Suprapubic skin (tissue), 4 donors: Measurements from ENCODE around the gene CACNA2D3. TPM values are rescaled to one million over a fixed set of nuclear protein-coding genes. Genes with fewer than 3 reads are reported as not detected.

ENCODE experiments used
- DNase-seq, 2 donors: peaks; one replicate each; pipeline ENCODE4 v3.0.0-alpha.2; 2019; ENCODE audit warnings: low spot score in 2 of 2
- H3K27ac ChIP-seq: fragments of 200-600 bp; sonication (generic); one replicate; pipeline ENCODE4 v1.5.1; 2019
- H3K27me3 ChIP-seq: fragments of 200-600 bp; sonication (generic); one replicate; pipeline ENCODE4 v1.5.1; 2019
- H3K36me3 ChIP-seq: fragments of 200-600 bp; sonication (generic); one replicate; pipeline ENCODE4 v1.5.1; 2019
- H3K4me1 ChIP-seq: fragments of 200-600 bp; sonication (generic); one replicate; pipeline ENCODE4 v1.5.1; 2019
- H3K4me3 ChIP-seq: fragments of 200-600 bp; sonication (generic); one replicate; pipeline ENCODE4 v1.5.1; 2019; ENCODE audit warnings: mild to moderate bottlenecking
- H3K9me3 ChIP-seq: fragments of 200-600 bp; sonication (generic); one replicate; pipeline ENCODE4 v1.5.1; 2019
- EP300 ChIP-seq: sonication (generic); formaldehyde crosslinking; IDR thresholded peaks from one replicate; pipeline ENCODE4 v1.6.1; 2017; ENCODE audit warnings: antibody characterized with exemption
- POLR2A ChIP-seq, 2 donors: fragments of 450-650 bp; IDR thresholded peaks; one replicate each; pipeline ENCODE4 v1.6.1; 2017; ENCODE audit warnings: antibody characterized with exemption in 2 of 2, mild to moderate bottlenecking in 2 of 2, moderate library complexity in 2 of 2
- POLR2AphosphoS5 ChIP-seq, 3 donors: sonication (generic); formaldehyde crosslinking; IDR thresholded peaks; one replicate each; pipeline ENCODE4 v1.6.1; 2017; ENCODE audit warnings: antibody characterized with exemption in 3 of 3
- WGBS: methylation state at CpG from one replicate; pipeline ENCODE4 v1.1.5; 2018; 5-methylcytosine and 5-hydroxymethylcytosine counted together
- total RNA-seq, 4 donors: library from RNA; depleted of rRNA; stranded (reverse); fragments of >200 nt; gene quantifications; one replicate each; pipeline ENCODE4 v1.1.0, GENCODE V29; 2016
- TF ChIP-seq, protein P1 (sequence below), 2 donors: fragments of 200-600 bp in 1 of 2; fragments of 450-650 bp in 1 of 2; sonication (generic) in 1 of 2; IDR thresholded peaks; one replicate each; pipeline ENCODE4 v1.5.1; 2016 to 2019; ENCODE audit warnings: antibody characterized with exemption in 2 of 2, mild to moderate bottlenecking in 1 of 2, moderate library complexity in 1 of 2

Gene CACNA2D3
- total RNA-seq, 4 donors from 2014 or later: 0.42 to 2.8 (median 0.95) TPM

DNA sequence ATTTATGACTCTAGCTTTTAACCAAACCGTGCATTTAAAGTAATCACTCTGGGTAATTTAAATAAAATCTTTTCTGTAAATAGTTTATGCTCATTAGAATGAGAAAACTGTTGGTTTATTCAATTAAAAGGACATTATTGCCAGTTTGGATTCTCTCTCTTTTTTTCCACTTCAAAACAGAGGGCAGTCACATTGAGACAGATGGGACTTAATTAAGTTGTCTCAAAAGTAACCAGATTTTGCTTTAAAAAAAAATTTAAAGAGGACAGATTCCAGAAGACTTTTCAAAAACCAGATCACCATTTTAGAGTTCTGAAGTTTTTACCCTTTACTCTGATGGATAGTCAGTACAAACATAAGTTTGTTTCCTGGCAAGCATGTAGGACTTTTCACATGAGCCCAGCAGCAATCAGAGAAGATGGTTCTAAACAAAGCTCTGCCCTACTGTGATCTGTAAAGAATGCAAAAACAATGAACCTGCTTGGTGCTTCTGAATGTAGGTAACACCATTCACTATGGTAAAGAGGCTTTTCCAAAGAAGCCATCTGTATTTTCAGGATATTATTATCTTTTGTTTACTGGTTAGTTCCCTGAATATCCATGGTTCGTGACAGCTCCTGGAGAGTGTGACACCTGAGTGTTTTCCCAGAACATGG, 669.3 kb downstream of the CACNA2D3 start:
- 56% methylated on average over 2 of the region's 2 CpGs for WGBS
- no peaks in the 10 kb centered on the region for H3K27me3 ChIP-seq
- TF ChIP-seq, protein P1, sequence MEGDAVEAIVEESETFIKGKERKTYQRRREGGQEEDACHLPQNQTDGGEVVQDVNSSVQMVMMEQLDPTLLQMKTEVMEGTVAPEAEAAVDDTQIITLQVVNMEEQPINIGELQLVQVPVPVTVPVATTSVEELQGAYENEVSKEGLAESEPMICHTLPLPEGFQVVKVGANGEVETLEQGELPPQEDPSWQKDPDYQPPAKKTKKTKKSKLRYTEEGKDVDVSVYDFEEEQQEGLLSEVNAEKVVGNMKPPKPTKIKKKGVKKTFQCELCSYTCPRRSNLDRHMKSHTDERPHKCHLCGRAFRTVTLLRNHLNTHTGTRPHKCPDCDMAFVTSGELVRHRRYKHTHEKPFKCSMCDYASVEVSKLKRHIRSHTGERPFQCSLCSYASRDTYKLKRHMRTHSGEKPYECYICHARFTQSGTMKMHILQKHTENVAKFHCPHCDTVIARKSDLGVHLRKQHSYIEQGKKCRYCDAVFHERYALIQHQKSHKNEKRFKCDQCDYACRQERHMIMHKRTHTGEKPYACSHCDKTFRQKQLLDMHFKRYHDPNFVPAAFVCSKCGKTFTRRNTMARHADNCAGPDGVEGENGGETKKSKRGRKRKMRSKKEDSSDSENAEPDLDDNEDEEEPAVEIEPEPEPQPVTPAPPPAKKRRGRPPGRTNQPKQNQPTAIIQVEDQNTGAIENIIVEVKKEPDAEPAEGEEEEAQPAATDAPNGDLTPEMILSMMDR (IDR thresholded peaks at IDR 0.05): no peak
- TF ChIP-seq POLR2AphosphoS5 (IDR thresholded peaks at IDR 0.05): no peak
- TF ChIP-seq POLR2A (IDR thresholded peaks at IDR 0.05): no peak
- no peak for TF ChIP-seq EP300

DNA sequence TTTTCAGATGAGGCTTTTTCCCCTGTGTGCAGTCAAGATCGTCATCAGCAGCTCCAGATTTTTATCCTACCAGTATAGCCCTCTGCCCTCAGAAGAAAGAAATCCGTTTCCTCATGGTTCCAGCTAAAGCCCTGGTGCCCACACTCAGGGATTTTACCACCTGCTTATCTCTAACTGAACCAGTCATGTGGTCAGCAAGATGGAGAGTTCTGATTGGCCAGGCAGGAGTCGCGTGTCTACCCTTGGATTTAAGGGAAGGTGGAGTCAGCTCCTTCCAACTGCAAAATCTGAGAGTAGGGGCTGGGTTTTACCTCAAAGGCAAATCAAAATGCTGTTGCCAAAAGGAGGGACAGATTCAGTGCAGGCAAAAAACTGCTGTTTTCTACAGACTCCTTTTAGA, 670.2 kb downstream of the CACNA2D3 start:
- TF ChIP-seq EP300: no peak
- TF ChIP-seq POLR2A (IDR thresholded peaks at IDR 0.05): no peak
- TF ChIP-seq, protein P1 (IDR thresholded peaks at IDR 0.05): no peak
- no peak for TF ChIP-seq POLR2AphosphoS5 (IDR thresholded peaks at IDR 0.05)
- no peak overlapping the region for H3K27ac ChIP-seq
- no peaks in the 10 kb centered on the region for H3K36me3 ChIP-seq
- H3K9me3 ChIP-seq: no peaks in the 10 kb centered on the region
- H3K4me1 ChIP-seq: no peaks in the 10 kb centered on the region
- no peak overlapping the region for H3K4me3 ChIP-seq
- WGBS: 79% methylated on average over 4 of the region's 4 CpGs
- DNase-seq: no peak
- no peaks in the 10 kb centered on the region for H3K27me3 ChIP-seq

More for the DNA sequence above, 669.3 kb downstream of the CACNA2D3 start:
- Histone ChIP-seq H3K9me3 (no peaks in the 10 kb centered on the region), H3K4me1 (no peaks in the 10 kb centered on the region), H3K4me3 (no peak overlapping the region), H3K36me3 (no peaks in the 10 kb centered on the region), H3K27ac (no peak overlapping the region)
- no peak for DNase-seq

DNA sequence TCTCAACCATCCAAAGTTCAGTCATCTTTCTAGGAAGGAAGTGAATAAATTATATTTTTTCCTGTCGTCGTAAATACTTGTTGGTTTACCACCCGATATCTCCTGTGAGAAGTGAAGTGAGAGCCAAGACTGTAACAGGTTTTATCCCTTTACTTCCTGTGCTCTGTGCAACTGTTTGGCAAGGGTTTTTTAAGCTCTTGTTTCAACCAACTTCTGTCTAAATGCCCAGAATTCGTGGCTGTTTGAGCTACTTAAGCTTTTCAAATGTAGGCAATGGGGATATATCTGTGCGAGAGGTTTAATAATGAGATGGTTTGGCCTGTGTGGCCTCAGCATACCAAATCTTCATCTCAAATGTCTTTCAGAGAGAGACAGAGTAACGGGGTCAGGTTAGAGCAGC, 670.8 kb downstream of the CACNA2D3 start:
- Histone ChIP-seq H3K4me3 (no peak overlapping the region), H3K4me1 (no peaks in the 10 kb centered on the region), H3K9me3 (no peaks in the 10 kb centered on the region), H3K27ac (no peak overlapping the region), H3K27me3 (no peaks in the 10 kb centered on the region), H3K36me3 (no peaks in the 10 kb centered on the region)
- 49% methylated on average over 6 of the region's 6 CpGs for WGBS
- TF ChIP-seq POLR2A (IDR thresholded peaks at IDR 0.05) (no peak), POLR2AphosphoS5 (IDR thresholded peaks at IDR 0.05) (no peak), EP300 (no peak)
- TF ChIP-seq, protein P1 (IDR thresholded peaks at IDR 0.05): no peak
- no peak for DNase-seq

DNA sequence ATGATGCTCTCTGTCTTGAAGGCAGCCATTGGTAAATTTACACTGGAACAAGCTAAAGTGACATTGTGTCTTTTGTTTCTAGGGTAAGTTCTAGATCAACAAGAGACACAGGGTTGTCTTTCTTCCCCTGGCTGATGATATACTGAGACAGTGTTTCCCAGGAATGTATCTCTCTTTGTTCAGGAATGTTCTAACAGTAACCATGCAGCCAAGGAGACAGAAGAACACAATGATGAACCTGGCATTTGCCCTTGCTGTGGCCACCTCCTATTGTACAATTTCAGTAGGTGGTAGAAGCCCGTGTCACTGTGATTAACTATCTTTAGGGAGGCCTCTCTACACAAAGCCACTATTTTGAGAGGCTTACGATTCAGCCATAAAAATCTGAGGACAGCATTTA, 674.8 kb downstream of the CACNA2D3 start:
- H3K36me3 ChIP-seq: no peaks in the 10 kb centered on the region
- TF ChIP-seq POLR2A (IDR thresholded peaks at IDR 0.05): no peak
- TF ChIP-seq, protein P1 (IDR thresholded peaks at IDR 0.05): no peak
- no peak for TF ChIP-seq POLR2AphosphoS5 (IDR thresholded peaks at IDR 0.05)
- no peak for TF ChIP-seq EP300
- DNase-seq: no peak
- WGBS: 79% methylated on average over 2 of the region's 2 CpGs
- H3K27ac ChIP-seq: no peak overlapping the region
- no peaks in the 10 kb centered on the region for H3K9me3 ChIP-seq
- peaks cover 4% of the 10 kb centered on the region for H3K4me1 ChIP-seq
- no peaks in the 10 kb centered on the region for H3K27me3 ChIP-seq
- H3K4me3 ChIP-seq: no peak overlapping the region

DNA sequence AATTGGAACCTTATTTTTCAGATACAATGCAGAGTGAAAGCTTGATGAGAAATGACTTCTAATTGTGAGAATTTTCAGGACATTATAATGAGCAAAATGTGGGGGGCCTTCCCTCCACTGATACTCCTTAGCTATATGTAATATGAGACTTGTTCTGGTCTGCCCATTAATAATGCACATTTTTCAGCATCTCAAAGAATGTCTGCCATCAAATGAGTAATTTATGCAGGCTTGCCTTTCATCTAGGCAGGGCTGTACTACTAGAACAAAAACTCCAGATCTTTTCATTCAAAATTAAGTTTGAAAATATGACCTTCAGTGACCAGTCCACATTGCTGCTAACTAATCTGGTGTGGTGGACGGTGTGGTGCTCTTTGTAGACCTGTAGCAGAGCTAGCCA, 678.1 kb downstream of the CACNA2D3 start:
- TF ChIP-seq POLR2A (IDR thresholded peaks at IDR 0.05) (no peak), EP300 (no peak), POLR2AphosphoS5 (IDR thresholded peaks at IDR 0.05) (no peak)
- TF ChIP-seq, protein P1 (IDR thresholded peaks at IDR 0.05): no peak
- H3K4me1 ChIP-seq: peaks cover 4% of the 10 kb centered on the region
- no peak overlapping the region for H3K27ac ChIP-seq
- no peaks in the 10 kb centered on the region for H3K27me3 ChIP-seq
- DNase-seq: no peak
- no peaks in the 10 kb centered on the region for H3K36me3 ChIP-seq
- 61% methylated on average over 1 of the region's 1 CpG for WGBS
- H3K9me3 ChIP-seq: no peaks in the 10 kb centered on the region
- no peak overlapping the region for H3K4me3 ChIP-seq
